ENCODE data around the gene PCDHGB4. TPM values are rescaled to one million over a fixed set of nuclear protein-coding genes. Genes with fewer than 3 reads are reported as not detected.

The PCDHGB4 gene
- total and polyA plus RNA-seq, 11 donors = 2.0 to 11.9 (median 6.8) TPM

DNA sequence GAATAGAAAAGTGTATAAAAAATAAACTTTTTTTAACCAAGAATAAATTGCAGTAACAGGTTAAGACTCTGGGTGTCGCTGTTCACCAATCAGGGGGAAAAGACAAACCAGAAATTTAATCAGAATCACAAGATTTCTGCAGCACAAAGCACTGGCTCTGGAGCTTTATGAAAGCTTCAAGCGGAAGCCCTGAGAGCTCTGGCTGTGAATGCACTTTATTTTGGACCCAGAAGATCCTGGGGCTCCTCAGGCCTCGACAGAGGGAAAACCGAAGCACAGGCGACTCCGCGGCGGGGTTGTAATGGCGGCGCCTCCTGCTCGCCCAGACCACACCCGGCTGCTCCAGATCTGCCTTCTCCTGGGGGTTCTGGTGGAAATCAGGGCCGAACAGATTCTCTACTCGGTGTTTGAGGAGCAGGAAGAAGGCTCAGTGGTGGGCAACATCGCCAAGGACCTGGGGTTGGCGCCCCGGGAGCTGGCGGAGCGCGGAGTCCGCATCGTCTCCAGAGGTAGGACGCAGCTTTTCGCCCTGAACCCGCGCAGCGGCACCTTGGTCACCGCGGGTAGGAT, 32.5 kb upstream of the PCDHGB4 start, which contains the start of gene PCDHGA4:
PCDHGA4 (plus strand) TSS at position 122 of the 570 bp plus-strand sequence; CDS start at position 209, 87 bp downstream.
- intact Hi-C loops (cut with DNase I) = loop anchor here in 1 of 10 donors (10.0 kb wide), 1 partner anchor 170 kb away; no protein-coding TSS in a partner anchor
- H3K9me3 ChIP-seq = peaks cover 0 to 98% (median 70%) of the 10 kb centered on the region in 12 donors

DNA sequence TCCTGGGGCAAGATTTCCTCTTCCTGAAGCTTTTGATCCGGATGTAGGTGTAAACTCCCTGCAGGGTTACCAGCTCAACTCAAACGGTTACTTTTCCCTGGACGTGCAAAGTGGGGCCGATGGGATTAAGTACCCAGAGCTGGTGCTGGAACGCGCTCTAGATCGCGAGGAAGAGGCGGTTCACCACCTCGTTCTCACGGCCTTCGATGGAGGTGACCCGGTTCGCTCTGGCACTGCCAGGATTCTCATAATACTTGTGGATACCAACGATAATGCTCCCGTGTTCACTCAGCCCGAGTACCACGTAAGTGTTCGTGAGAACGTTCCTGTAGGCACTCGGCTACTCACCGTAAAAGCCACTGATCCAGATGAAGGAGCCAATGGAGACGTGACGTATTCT, 31.9 kb upstream of the PCDHGB4 start:
- intact Hi-C loops (cut with DNase I) = loop anchor here in 1 of 10 donors (10.0 kb wide), 1 partner anchor 169 kb away; no protein-coding TSS in a partner anchor
- WGBS, 4 donors = 47 to 65% (median 60%) methylated on average over 24 of the region's 24 CpGs
- no peak for ATAC-seq
- peak overlapping the region in 7 of 12 donors; percentile 13 to 42 (median 35) for H3K4me3 ChIP-seq
- no peak overlapping the region for H3K27ac ChIP-seq
- H3K4me1 ChIP-seq = peaks cover 0 to 16% (median 0%) of the 10 kb centered on the region in 12 donors
- peaks cover 0 to 98% (median 72%) of the 10 kb centered on the region in 12 donors for H3K9me3 ChIP-seq
- H3K27me3 ChIP-seq = peaks cover 0 to 13% (median 0%) of the 10 kb centered on the region in 9 donors
- H3K36me3 ChIP-seq = peaks cover 0 to 26% (median 0%) of the 10 kb centered on the region in 9 donors
- no peak for TF ChIP-seq POLR2A (IDR thresholded peaks at IDR 0.05)
- TF ChIP-seq, protein P1, sequence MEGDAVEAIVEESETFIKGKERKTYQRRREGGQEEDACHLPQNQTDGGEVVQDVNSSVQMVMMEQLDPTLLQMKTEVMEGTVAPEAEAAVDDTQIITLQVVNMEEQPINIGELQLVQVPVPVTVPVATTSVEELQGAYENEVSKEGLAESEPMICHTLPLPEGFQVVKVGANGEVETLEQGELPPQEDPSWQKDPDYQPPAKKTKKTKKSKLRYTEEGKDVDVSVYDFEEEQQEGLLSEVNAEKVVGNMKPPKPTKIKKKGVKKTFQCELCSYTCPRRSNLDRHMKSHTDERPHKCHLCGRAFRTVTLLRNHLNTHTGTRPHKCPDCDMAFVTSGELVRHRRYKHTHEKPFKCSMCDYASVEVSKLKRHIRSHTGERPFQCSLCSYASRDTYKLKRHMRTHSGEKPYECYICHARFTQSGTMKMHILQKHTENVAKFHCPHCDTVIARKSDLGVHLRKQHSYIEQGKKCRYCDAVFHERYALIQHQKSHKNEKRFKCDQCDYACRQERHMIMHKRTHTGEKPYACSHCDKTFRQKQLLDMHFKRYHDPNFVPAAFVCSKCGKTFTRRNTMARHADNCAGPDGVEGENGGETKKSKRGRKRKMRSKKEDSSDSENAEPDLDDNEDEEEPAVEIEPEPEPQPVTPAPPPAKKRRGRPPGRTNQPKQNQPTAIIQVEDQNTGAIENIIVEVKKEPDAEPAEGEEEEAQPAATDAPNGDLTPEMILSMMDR (IDR thresholded peaks at IDR 0.05) = no peak
- DNase-seq = no peak

More for the DNA sequence above, 32.5 kb upstream of the PCDHGB4 start, which contains the start of gene PCDHGA4:
- 19 to 29% (median 21%) methylated on average over 25 to 29 of the region's 29 CpGs for WGBS, 4 donors
- peaks cover 0 to 20% (median 0%) of the 10 kb centered on the region in 9 donors for H3K27me3 ChIP-seq
- peaks cover 0 to 22% (median 0%) of the 10 kb centered on the region in 12 donors for H3K4me1 ChIP-seq
- TF ChIP-seq POLR2A (IDR thresholded peaks at IDR 0.05) = no peak
- TF ChIP-seq, protein P1 (IDR thresholded peaks at IDR 0.05) = peak; percentile 23 to 64 (median 44)
- DNase-seq (no peak), ATAC-seq (peak in 1 of 4 donors; percentile 17)
- H3K36me3 ChIP-seq = peaks cover 0 to 27% (median 0%) of the 10 kb centered on the region in 9 donors
- H3K4me3 ChIP-seq = peak within 1 kb of the TSS in 10 of 12 donors; percentile 5 to 42 (median 34)
- H3K27ac ChIP-seq = no peak within 1 kb of the TSS

DNA sequence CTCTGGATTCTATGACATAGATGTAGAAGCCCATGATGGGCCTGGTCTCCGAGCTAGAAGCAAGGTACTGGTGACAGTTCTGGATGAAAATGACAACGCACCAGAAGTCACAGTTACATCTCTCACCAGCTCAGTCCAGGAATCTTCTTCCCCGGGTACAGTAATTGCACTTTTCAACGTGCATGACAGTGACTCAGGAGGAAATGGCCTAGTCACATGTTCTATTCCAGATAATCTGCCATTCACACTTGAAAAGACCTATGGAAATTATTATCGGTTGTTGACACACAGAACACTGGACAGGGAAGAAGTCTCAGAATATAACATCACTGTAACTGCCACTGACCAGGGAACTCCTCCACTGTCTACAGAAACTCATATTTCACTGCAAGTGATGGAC, 31.4 kb upstream of the PCDHGB4 start:
- DNase-seq = no peak
- Histone ChIP-seq H3K27me3 (peaks cover 0 to 13% (median 0%) of the 10 kb centered on the region in 9 donors), H3K4me1 (peaks cover 0 to 15% (median 0%) of the 10 kb centered on the region in 12 donors), H3K36me3 (peaks cover 0 to 21% (median 0%) of the 10 kb centered on the region in 9 donors), H3K4me3 (no peak overlapping the region), H3K9me3 (peaks cover 0 to 98% (median 73%) of the 10 kb centered on the region in 12 donors), H3K27ac (no peak overlapping the region)
- intact Hi-C loops (cut with DNase I) = loop anchor here in 1 of 10 donors (10.0 kb wide), 1 partner anchor 169 kb away; no protein-coding TSS in a partner anchor
- ATAC-seq = no peak
- TF ChIP-seq POLR2A (IDR thresholded peaks at IDR 0.05) = no peak
- TF ChIP-seq, protein P1 (IDR thresholded peaks at IDR 0.05) = no peak
- 61 to 77% (median 70%) methylated on average over 5 of the region's 5 CpGs for WGBS, 4 donors

DNA sequence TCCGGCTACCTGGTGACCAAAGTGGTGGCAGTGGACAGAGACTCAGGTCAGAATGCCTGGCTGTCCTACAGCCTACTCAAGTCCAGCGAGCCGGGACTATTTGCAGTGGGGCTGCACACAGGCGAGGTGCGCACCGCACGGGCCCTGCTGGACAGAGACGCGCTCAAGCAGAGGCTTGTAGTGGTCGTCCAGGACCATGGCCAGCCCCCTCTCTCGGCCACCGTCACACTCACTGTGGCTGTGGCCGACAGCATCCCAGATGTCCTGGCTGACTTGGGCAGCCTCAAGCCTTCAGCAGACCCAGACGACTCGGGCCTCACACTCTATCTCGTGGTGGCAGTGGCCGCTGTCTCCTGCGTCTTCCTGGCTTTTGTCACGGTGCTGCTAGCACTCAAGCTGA, 30.5 kb upstream of the PCDHGB4 start:
- WGBS, 4 donors = 39 to 65% (median 53%) methylated on average over 18 to 19 of the region's 19 CpGs
- Histone ChIP-seq H3K36me3 (peaks cover 0 to 20% (median 0%) of the 10 kb centered on the region in 9 donors), H3K27ac (no peak overlapping the region), H3K9me3 (peaks cover 0 to 98% (median 72%) of the 10 kb centered on the region in 12 donors), H3K27me3 (peaks cover 0 to 15% (median 0%) of the 10 kb centered on the region in 9 donors), H3K4me1 (peaks cover 0 to 19% (median 0%) of the 10 kb centered on the region in 12 donors), H3K4me3 (no peak overlapping the region)
- DNase-seq (no peak), ATAC-seq (peak in 3 of 4 donors; percentile 30 to 40 (median 32))
- TF ChIP-seq POLR2A (IDR thresholded peaks at IDR 0.05) = no peak
- TF ChIP-seq, protein P1 (IDR thresholded peaks at IDR 0.05) = no peak
- intact Hi-C loops (cut with DNase I) = loop anchor here in 1 of 10 donors (10.0 kb wide), 1 partner anchor 168 kb away; no protein-coding TSS in a partner anchor

All from heart left ventricle (tissue), 16 donors.